Activated naive CD4-positive, alpha-beta T cell treated with anti-CD3 and anti-CD28 coated beads for 36 hours (primary cell): Measurements from ENCODE around the gene CYP19A1. TPM values are rescaled to one million over a fixed set of nuclear protein-coding genes. Genes with fewer than 3 reads are reported as not detected.

ENCODE experiments used
- CTCF ChIA-PET: fragments of 350-600 bp; sonication (Branson Sonifier 250); formaldehyde crosslinking; loops from one replicate; lab custom pipeline; 2021; ENCODE audit warnings: antibody characterized with exemption; lab: Charles Lee
- DNase-seq: peaks from one replicate; pipeline ENCODE4 v3.0.0-alpha.2; 2020
- H3K27ac Mint-ChIP-seq: one replicate; pipeline ENCODE4 v1.8.0; 2021; ENCODE audit warnings: mild to moderate bottlenecking, mixed read lengths
- H3K27me3 Mint-ChIP-seq: one replicate; pipeline ENCODE4 v1.8.0; 2021; ENCODE audit warnings: low read depth, mixed read lengths
- H3K36me3 Mint-ChIP-seq: one replicate; pipeline ENCODE4 v1.8.0; 2021; ENCODE audit warnings: low read depth, mixed read lengths
- H3K4me1 Mint-ChIP-seq: one replicate; pipeline ENCODE4 v1.8.0; 2021; ENCODE audit warnings: low read depth, mixed read lengths
- H3K4me3 Mint-ChIP-seq: one replicate; pipeline ENCODE4 v1.8.0; 2021; ENCODE audit warnings: mild to moderate bottlenecking, moderate library complexity, mixed read lengths
- H3K9me3 Mint-ChIP-seq: one replicate; pipeline ENCODE4 v1.8.0; 2021; ENCODE audit warnings: mixed read lengths
- intact Hi-C: fragments of 100-400 bp; cut with micrococcal nuclease; formaldehyde crosslinking; loops from one replicate; pipeline ENCODE4 v1.15.1; 2023
- total RNA-seq, 2 experiments: library from RNA; stranded (reverse); gene quantifications; one replicate each; pipeline ENCODE4 v1.2.3, GENCODE V29; 2021

CYP19A1 gene
- total RNA-seq, 2 experiments from 2014 or later: not detected

DNA sequence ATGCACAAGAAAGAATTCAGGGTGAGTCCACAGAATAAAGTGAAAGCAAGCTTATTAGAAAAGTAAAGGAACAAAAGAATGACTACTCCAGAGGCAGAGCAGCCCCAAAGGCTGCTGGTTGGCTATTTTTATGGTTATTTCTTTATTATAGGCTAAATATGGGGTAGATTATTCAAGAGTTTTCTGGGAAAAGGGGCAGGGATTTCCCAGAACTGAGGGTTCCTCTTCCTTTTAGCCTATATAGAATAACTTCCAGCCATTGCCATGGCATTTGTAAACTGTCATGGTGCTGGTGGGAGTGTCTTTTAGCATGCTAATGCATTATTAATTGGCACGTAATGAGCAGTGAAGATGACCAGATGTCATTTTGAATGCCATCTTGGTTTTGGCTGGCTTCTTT is 16.7 kb upstream of the CYP19A1 start:
- Mint-ChIP-seq H3K9me3 (no peaks in the 10 kb centered on the region), H3K4me3 (no peak overlapping the region), H3K4me1 (peaks cover 2% of the 10 kb centered on the region), H3K27me3 (peaks cover 13% of the 10 kb centered on the region), H3K27ac (no peak overlapping the region), H3K36me3 (no peaks in the 10 kb centered on the region)
- CTCF ChIA-PET: no interaction called here
- intact Hi-C loops: no loop called here
- no peak for DNase-seq

DNA sequence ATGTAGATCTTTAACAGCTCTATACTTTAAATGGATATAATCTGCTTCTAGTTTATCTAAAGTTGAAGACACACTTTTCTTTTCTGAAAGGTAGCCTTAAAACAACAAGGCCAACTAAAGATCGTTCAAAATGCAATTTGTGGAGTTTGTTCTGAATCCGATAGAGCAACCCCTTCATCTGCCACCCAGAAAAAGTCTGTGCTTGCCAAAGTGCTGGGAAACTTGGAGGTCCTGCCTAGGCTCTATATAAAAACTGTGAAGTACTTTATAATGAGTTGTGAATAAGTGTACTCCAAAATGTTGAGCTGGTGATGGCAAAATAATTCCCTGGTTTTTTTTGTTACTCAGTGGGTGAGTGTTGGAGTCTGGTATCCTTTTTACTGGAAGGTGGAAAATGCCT is 15.6 kb upstream of the CYP19A1 start:
- intact Hi-C loops: no loop called here
- DNase-seq: no peak
- Mint-ChIP-seq H3K4me1 (peaks cover 2% of the 10 kb centered on the region), H3K4me3 (no peak overlapping the region), H3K27me3 (peaks cover 13% of the 10 kb centered on the region), H3K36me3 (no peaks in the 10 kb centered on the region), H3K27ac (no peak overlapping the region), H3K9me3 (no peaks in the 10 kb centered on the region)
- CTCF ChIA-PET: no interaction called here

DNA sequence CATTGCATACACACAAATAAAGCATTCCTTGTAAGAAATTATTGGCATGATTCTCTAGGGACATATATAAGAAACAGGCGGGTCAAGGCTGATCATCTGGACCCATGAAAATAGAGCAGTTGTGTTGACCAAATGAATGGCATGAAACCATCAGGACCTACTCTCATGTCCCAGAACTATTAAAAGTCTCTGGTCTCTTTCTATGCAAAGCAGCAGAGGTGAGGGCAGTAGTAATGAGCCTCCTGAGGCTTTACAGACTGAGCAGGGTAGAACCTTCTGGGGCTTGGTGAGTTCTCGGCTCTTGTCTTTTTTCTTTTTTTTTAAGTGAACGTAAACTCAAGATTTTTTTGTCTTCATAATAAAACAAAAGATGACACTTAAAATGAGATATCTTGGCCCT is 12.3 kb upstream of the CYP19A1 start:
- no peak overlapping the region for H3K27ac Mint-ChIP-seq
- CTCF ChIA-PET: interaction anchor here (0.7 to 1.6 kb wide), 2 partner anchors 63 to 282 kb away, joined by 3 to 5 read pairs; no protein-coding TSS in a partner anchor
- intact Hi-C loops: no loop called here
- H3K27me3 Mint-ChIP-seq: peaks cover 13% of the 10 kb centered on the region
- DNase-seq: no peak
- H3K4me3 Mint-ChIP-seq: no peak overlapping the region
- H3K9me3 Mint-ChIP-seq: no peaks in the 10 kb centered on the region
- no peaks in the 10 kb centered on the region for H3K4me1 Mint-ChIP-seq
- no peaks in the 10 kb centered on the region for H3K36me3 Mint-ChIP-seq

GRCh38 chr15:51349156-51349844 is 10.9 kb upstream of the CYP19A1 start:
- no peak overlapping the region for H3K27ac Mint-ChIP-seq
- intact Hi-C loops: no loop called here
- H3K27me3 Mint-ChIP-seq: peaks cover 13% of the 10 kb centered on the region
- CTCF ChIA-PET: no interaction called here
- no peak for DNase-seq
- no peaks in the 10 kb centered on the region for H3K9me3 Mint-ChIP-seq
- no peaks in the 10 kb centered on the region for H3K36me3 Mint-ChIP-seq
- no peaks in the 10 kb centered on the region for H3K4me1 Mint-ChIP-seq
- H3K4me3 Mint-ChIP-seq: no peak overlapping the region

DNA sequence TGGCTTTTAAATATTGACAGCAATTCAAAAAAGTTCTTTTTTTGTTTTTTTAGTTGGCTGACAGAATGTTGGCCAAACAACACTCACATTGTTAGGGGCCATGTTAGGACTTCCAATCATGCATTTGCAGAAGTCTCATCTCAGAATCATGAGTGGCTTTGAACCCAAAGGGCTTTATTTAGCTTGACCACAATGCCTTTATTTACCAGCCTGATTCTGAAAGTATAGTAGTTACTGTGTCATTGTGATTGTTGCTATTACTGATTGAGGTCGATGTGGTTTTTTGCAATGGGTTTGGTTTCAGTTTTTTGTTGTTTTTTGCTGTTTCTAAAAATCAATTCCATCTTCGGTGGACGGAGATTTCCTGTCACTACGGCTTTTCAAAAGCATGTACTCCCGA is 10.3 kb upstream of the CYP19A1 start:
- no peak for DNase-seq
- Mint-ChIP-seq H3K4me3 (no peak overlapping the region), H3K9me3 (no peaks in the 10 kb centered on the region), H3K27me3 (peaks cover 13% of the 10 kb centered on the region), H3K4me1 (no peaks in the 10 kb centered on the region), H3K27ac (no peak overlapping the region), H3K36me3 (no peaks in the 10 kb centered on the region)
- intact Hi-C loops: no loop called here
- CTCF ChIA-PET: no interaction called here

DNA sequence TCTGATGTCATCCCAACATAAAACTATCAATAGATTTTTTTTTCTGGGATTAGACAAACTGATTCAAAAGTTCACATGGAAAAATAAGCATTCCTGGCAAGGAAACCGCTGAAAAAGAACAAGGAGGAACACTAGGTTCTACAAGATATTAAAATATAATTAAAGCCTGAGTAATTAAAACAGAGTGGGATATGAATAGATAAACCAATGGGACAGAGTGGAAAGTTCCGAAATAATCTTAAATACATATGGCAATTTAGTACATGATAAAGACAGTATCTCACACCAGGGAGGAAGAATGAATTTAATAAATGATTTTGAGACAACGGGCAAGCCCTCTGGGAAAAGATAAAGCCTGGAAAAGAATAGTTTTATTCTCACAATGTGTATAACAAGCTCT is 7.7 kb upstream of the CYP19A1 start:
- Mint-ChIP-seq H3K4me3 (no peak overlapping the region), H3K27me3 (peaks cover 13% of the 10 kb centered on the region), H3K27ac (no peak overlapping the region), H3K4me1 (no peaks in the 10 kb centered on the region), H3K36me3 (no peaks in the 10 kb centered on the region), H3K9me3 (no peaks in the 10 kb centered on the region)
- intact Hi-C loops: no loop called here
- CTCF ChIA-PET: no interaction called here
- DNase-seq: no peak

DNA sequence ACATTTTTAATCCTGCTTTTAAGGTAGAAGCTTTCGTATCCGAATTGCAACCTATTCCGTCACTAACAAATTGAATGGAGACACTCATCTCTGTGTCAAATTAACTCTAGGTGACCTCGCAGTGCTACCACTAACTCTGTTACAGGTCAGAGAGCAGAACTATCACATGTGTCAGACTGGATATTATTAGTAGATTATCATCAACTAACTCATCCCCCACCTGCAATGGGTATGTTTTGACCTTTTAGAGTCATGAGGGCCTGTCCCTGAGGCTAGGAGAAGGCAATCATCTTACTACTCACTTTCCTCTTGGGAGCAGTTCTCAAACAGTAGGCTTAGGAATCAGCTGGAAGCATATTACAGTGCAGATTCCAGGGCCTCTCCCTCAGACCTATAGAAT is 5.1 kb upstream of the CYP19A1 start:
- Mint-ChIP-seq H3K27me3 (peaks cover 22% of the 10 kb centered on the region), H3K27ac (no peak overlapping the region), H3K9me3 (no peaks in the 10 kb centered on the region), H3K4me3 (no peak overlapping the region), H3K4me1 (no peaks in the 10 kb centered on the region), H3K36me3 (no peaks in the 10 kb centered on the region)
- no peak for DNase-seq
- intact Hi-C loops: no loop called here
- CTCF ChIA-PET: no interaction called here

- H3K27ac Mint-ChIP-seq: no peak overlapping the region
- CTCF ChIA-PET: no interaction called here
- peaks cover 24% of the 10 kb centered on the region for H3K27me3 Mint-ChIP-seq
Observed at GRCh38 chr15:51342227-51342999, 4.0 kb upstream of the CYP19A1 start.

DNA sequence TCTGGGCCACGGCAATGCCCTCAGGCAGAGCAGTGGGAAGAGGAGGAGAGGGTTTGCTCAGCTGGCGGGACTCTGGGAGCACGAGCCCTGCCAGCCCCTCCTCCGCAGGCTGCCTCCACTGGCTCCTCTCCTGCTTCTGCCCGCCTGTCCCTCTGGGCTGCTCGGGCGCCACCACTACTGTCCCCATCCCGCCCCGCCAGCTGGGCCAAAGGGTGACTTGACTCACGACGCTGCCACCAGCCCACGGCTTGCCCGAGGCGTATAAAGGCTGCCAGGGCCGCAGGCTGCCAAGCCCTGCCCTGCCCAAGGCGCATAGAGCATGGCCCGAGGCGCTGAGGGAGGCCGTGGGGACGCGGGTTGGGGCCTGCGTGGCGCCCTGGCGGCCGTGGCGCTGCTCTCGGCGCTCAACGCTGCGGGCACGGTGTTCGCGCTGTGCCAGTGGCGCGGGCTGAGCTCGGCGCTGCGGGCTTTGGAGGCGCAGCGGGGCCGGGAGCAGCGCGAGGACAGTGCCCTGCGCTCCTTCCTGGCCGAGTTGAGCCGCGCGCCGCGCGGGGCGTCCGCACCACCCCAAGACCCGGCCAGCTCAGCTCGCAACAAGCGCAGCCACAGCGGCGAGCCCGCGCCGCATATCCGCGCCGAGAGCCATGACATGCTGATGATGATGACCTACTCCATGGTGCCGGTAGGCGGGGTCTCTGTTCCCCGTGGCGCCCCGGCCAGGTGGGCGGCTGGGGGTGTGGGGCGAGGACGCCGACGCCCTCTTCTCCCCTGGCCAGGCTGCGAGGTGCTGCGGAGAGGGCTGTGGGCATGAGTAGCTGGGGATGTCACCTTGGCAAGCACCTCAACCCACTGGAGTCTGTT is 3.2 kb upstream of the CYP19A1 start, which contains the start of gene GLDN:
GLDN (plus strand) TSS at position 290 of the 861 bp plus-strand sequence; CDS start at position 320, 30 bp downstream.
- Mint-ChIP-seq H3K9me3 (no peaks in the 10 kb centered on the region), H3K36me3 (no peaks in the 10 kb centered on the region), H3K27me3 (peaks cover 26% of the 10 kb centered on the region), H3K4me3 (no peak within 1 kb of the TSS), H3K27ac (no peak within 1 kb of the TSS), H3K4me1 (no peaks in the 10 kb centered on the region)
- no peak for DNase-seq
- intact Hi-C loops: no loop called here
- CTCF ChIA-PET: no interaction called here

More at GRCh38 chr15:51342227-51342999, 4.0 kb upstream of the CYP19A1 start:
- no peak for DNase-seq
- Mint-ChIP-seq H3K4me1 (no peaks in the 10 kb centered on the region), H3K9me3 (no peaks in the 10 kb centered on the region), H3K4me3 (no peak overlapping the region), H3K36me3 (no peaks in the 10 kb centered on the region)
- intact Hi-C loops: no loop called here

DNA sequence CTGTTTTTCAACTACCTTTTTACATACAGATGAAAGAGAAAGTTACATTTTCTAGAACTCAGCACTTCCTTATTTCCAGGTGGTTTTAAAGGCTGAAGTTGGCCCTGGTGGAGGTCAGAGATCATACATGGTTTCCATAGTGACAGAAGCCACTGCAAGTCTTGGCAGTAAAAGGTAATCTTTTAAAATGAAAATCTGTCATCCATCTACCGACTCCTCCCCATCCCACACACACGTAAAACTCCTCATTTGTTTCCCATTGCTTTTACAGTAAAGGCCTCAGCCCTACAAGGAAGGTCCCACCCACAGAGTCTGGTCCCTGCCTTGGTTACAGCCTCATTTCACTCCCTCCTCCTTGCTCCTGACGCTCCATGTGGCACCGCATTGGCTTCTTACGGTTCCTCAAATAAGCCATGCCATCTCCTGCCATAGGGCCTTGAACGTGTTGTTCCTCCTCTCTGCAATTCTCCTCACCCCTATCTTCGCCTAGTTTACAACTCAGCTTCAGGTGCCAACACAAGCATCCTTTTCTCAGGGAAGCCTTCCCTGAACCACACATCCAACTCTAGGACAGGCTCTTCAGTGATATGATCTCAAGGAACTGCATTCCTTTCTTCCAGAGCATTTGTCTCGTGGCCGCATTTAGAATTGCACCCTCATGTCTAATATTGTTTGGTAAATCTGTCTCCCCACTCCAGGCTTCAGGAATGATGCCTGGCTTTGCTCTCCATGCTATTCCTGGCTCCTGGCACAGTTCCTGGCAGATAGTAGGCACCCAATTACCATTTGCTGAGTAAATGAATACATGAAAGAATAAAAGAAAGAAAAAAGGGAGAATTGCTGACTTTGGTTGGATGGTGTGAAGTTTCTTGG is 2.6 kb downstream of the CYP19A1 start:
- H3K27me3 Mint-ChIP-seq: peaks cover 14% of the 10 kb centered on the region
- H3K4me3 Mint-ChIP-seq: no peak overlapping the region
- no peak for DNase-seq
- no peaks in the 10 kb centered on the region for H3K36me3 Mint-ChIP-seq
- no peaks in the 10 kb centered on the region for H3K9me3 Mint-ChIP-seq
- CTCF ChIA-PET: no interaction called here
- no peaks in the 10 kb centered on the region for H3K4me1 Mint-ChIP-seq
- intact Hi-C loops: no loop called here
- H3K27ac Mint-ChIP-seq: no peak overlapping the region

- Mint-ChIP-seq H3K36me3 (no peaks in the 10 kb centered on the region), H3K27me3 (peaks cover 9% of the 10 kb centered on the region), H3K27ac (no peak overlapping the region), H3K4me1 (no peaks in the 10 kb centered on the region), H3K9me3 (no peaks in the 10 kb centered on the region), H3K4me3 (no peak overlapping the region)
- no peak for DNase-seq
- CTCF ChIA-PET: no interaction called here
- intact Hi-C loops: no loop called here
Observed at GRCh38 chr15:51335087-51335486, 3.3 kb downstream of the CYP19A1 start.
